ENCODE measurements around the gene PTPRD. TPM values are rescaled to one million over a fixed set of nuclear protein-coding genes. Genes with fewer than 3 reads are reported as not detected.

Gene PTPRD
- total and polyA plus RNA-seq, 2 of the 4 experiments (the other 2 are of a cell fraction), result 0.07 to 0.18 TPM

DNA sequence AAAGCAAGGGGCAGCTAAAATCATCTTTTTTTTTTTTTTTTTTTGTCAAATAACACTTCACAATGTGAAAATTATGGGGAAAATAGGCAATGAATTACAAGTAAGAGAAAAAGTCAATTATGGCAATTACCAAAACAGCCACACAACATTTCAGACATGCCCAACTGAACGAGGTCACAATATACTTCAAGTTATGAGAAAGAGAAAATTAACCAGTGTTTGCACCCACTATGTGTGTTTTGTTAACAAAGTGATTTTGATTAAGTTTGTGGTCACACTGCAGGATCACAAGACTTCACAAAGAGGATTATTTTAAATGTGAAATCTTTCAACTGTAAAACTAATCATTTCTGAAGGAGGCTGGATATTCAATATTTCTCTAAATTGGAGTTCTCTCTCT is 1780.4 kb downstream of the PTPRD start:
- Histone ChIP-seq H2AK9ac (replicated peaks; ENCODE audit: low read depth, low read length, poor library complexity) (no peak overlapping the region), H3K9ac (ENCODE audit: low read depth, low read length) (no peak overlapping the region), H2BK20ac (ENCODE audit: low read depth, low read length) (no peak overlapping the region), H3K36me3 (ENCODE audit: control insufficient read depth, insufficient read depth, low read length) (no peaks in the 10 kb centered on the region), H3K9me3 (ENCODE audit: control insufficient read depth, insufficient read depth, low read length) (no peaks in the 10 kb centered on the region), H3K14ac (replicated peaks; ENCODE audit: low read depth, low read length) (no peak overlapping the region), H4K91ac (ENCODE audit: insufficient read depth, low read depth, low read length) (no peak overlapping the region), H3K4me3 (ENCODE audit: insufficient read depth, low read depth, low read length) (no peak overlapping the region), H2AFZ (replicated peaks; ENCODE audit: low read length, poor library complexity) (no peak overlapping the region), H3K9me1 (ENCODE audit: insufficient read depth, low read length) (no peaks in the 10 kb centered on the region), H3K18ac (ENCODE audit: low read depth, low read length) (no peak overlapping the region), H3K79me1 (ENCODE audit: low read depth in 1 of 2, low read length in 2 of 2) (no peaks in the 10 kb centered on the region), H3K4me2 (ENCODE audit: low read depth, low read length) (no peak overlapping the region), H2BK15ac (ENCODE audit: low read depth, low read length) (no peak overlapping the region), H3K4me1 (ENCODE audit: control insufficient read depth, insufficient read depth, low read length) (no peaks in the 10 kb centered on the region), H2BK5ac (ENCODE audit: low read depth, low read length, poor library complexity, severe bottlenecking) (no peak overlapping the region), H3K27me3 (ENCODE audit: control insufficient read depth, insufficient read depth, low read length) (no peaks in the 10 kb centered on the region), H3K23ac (ENCODE audit: low read depth, low read length) (no peak overlapping the region), H4K8ac (ENCODE audit: low read depth in 2 of 2, low read length in 2 of 2) (no peak overlapping the region), H4K5ac (ENCODE audit: low read depth, low read length) (no peak overlapping the region), H3K27ac (ENCODE audit: insufficient read depth, low read length) (no peak overlapping the region), H2AK5ac (ENCODE audit: low read depth, low read length) (no peak overlapping the region), H2BK120ac (ENCODE audit: low read depth, low read length) (no peak overlapping the region), H3K4ac (ENCODE audit: low read depth, low read length) (no peak overlapping the region), H4K20me1 (ENCODE audit: insufficient read depth, low read length) (no peaks in the 10 kb centered on the region), H3K56ac (ENCODE audit: extremely low read depth, insufficient read depth, low read length) (no peak overlapping the region)
- WGBS, 2 experiments (ENCODE audit: extremely low coverage in 2 of 2, insufficient read length in 1 of 2), result no CpG with 5 or more reads among the region's 1 CpG
- no TSS peak for BruUV-seq (replicated peaks)
- no peak for ATAC-seq (ENCODE audit: low read depth)
- intact Hi-C loops (cut with micrococcal nuclease) (no loop called here), in situ Hi-C loops (cut with MboI; ENCODE audit: low sequenced_read_pairs) (no loop called here), dilution Hi-C loops (cut with HindIII; ENCODE audit: low sequenced_read_pairs, unreplicated experiment) (no loop called here)
- DNase-seq, result no peak
- TF ChIP-seq MXI1 (IDR thresholded peaks at IDR 0.05; ENCODE audit: borderline replicate concordance, low read depth, low read length), result no peak
- TF ChIP-seq ELK1 (IDR thresholded peaks at IDR 0.05; ENCODE audit: borderline replicate concordance, low read depth, low read length), result no peak
- TF ChIP-seq RAD21 (IDR thresholded peaks at IDR 0.05; ENCODE audit: low read length), result no peak
- TF ChIP-seq POLR2A (IDR thresholded peaks at IDR 0.05; ENCODE audit: low read depth, low read length), result no peak
- TF ChIP-seq MAZ (IDR thresholded peaks at IDR 0.05; ENCODE audit: borderline replicate concordance, low read depth, low read length), result no peak
- no peak for TF ChIP-seq SMC3 (IDR thresholded peaks at IDR 0.05; ENCODE audit: low read depth, low read length)
- no peak for TF ChIP-seq RCOR1 (IDR thresholded peaks at IDR 0.05; ENCODE audit: insufficient replicate concordance, low read length)
- no peak for TF ChIP-seq CEBPB (IDR thresholded peaks at IDR 0.05; ENCODE audit: low read depth, low read length)
- TF ChIP-seq, protein P1, sequence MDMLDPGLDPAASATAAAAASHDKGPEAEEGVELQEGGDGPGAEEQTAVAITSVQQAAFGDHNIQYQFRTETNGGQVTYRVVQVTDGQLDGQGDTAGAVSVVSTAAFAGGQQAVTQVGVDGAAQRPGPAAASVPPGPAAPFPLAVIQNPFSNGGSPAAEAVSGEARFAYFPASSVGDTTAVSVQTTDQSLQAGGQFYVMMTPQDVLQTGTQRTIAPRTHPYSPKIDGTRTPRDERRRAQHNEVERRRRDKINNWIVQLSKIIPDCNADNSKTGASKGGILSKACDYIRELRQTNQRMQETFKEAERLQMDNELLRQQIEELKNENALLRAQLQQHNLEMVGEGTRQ (IDR thresholded peaks at IDR 0.05; ENCODE audit: low read depth, low read length), result no peak
- TF ChIP-seq NFE2L2 (IDR thresholded peaks at IDR 0.05; ENCODE audit: low read depth, low read length), result no peak
- TF ChIP-seq BHLHE40 (IDR thresholded peaks at IDR 0.05; ENCODE audit: low read depth, low read length), result no peak
- TF ChIP-seq CHD1 (IDR thresholded peaks at IDR 0.05; ENCODE audit: low read depth, low read length), result no peak
- TF ChIP-seq, protein P2, sequence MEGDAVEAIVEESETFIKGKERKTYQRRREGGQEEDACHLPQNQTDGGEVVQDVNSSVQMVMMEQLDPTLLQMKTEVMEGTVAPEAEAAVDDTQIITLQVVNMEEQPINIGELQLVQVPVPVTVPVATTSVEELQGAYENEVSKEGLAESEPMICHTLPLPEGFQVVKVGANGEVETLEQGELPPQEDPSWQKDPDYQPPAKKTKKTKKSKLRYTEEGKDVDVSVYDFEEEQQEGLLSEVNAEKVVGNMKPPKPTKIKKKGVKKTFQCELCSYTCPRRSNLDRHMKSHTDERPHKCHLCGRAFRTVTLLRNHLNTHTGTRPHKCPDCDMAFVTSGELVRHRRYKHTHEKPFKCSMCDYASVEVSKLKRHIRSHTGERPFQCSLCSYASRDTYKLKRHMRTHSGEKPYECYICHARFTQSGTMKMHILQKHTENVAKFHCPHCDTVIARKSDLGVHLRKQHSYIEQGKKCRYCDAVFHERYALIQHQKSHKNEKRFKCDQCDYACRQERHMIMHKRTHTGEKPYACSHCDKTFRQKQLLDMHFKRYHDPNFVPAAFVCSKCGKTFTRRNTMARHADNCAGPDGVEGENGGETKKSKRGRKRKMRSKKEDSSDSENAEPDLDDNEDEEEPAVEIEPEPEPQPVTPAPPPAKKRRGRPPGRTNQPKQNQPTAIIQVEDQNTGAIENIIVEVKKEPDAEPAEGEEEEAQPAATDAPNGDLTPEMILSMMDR (conservative IDR thresholded peaks at IDR 0.05; ENCODE audit: low read depth, low read length), result no peak
- TF ChIP-seq FOS (IDR thresholded peaks at IDR 0.05; ENCODE audit: low read depth, low read length), result no peak
- no peak for TF ChIP-seq RFX5 (IDR thresholded peaks at IDR 0.05; ENCODE audit: low read depth, low read length)
- TF ChIP-seq MAFK (IDR thresholded peaks at IDR 0.05; ENCODE audit: low read depth, low read length), result no peak
- ChIA-PET CTCF (interaction anchor here (0.6 kb wide), 1 partner anchor 32 kb away, joined by 3 read pairs; no protein-coding TSS in a partner anchor), POLR2A (ENCODE audit: unreplicated experiment) (no interaction called here)
